ENCODE results near the gene PTPN9.
"Not testable (repeated sequence)": the region's sequence is repeated elsewhere in the genome, so short reads cannot be mapped to it uniquely, and the experiment has no call there.

Gene PTPN9

DNA sequence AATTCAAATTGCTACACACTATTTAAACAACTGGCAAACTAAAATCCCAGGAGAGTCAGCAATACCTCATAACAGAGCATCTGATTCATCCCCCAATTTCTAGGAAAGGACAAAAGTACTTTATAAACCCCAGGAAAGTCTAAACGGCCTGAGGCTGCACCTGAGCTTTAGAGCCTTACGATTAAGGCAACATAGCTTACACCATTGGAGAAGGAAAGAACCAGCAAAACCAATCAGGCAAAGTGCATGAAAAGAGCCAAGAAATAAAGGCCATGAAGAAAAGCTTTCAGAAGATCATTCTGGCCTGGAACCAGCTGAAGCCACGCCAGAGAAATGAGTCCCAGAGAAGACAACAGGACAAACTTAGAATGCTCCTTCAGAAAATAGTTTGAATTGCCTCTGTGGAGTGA is 48.1 kb downstream of the PTPN9 start:
- no peak for DNase-seq (ENCODE audit: low read depth in 2 of 2)

DNA sequence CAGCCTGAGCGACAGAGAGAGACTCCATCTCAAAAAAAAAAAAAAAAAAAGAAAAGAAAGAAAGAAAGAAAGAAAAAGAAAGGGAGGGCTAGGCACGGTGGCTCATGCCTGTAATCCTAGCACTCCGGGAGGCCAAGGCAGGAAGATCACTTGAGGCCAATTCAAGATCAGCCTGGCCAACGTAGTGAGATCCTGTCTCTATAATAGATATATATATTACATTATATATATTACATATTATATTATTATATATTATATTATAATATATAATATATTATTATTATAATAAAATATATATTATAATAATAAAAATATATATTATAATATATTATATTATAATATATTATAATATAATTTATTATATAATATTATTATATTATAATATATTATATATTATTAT is 48.9 kb downstream of the PTPN9 start:
- DNase-seq (ENCODE audit: low read depth in 2 of 2), result no peak

DNA sequence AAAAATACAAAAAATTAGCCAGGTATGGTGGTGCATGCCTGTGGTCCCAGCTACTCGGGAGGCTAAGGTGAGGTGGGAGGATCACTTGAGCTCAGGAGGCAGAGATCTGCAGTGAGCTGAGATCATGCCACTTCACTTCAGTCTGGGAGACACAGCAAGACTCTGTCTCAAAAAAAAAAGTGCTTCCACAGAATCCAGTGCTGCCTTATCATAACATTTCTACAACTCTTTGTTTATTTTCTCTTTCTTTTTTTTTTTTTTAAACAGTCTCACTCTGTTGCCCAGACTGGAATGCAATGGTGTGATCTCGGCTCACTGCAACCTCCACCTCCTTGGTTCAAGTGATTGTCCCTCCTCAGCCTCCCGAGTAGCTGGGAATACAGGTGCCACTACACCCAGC is 53.4 kb downstream of the PTPN9 start:
- DNase-seq (ENCODE audit: low read depth in 2 of 2), result not testable (repeated sequence)

DNA sequence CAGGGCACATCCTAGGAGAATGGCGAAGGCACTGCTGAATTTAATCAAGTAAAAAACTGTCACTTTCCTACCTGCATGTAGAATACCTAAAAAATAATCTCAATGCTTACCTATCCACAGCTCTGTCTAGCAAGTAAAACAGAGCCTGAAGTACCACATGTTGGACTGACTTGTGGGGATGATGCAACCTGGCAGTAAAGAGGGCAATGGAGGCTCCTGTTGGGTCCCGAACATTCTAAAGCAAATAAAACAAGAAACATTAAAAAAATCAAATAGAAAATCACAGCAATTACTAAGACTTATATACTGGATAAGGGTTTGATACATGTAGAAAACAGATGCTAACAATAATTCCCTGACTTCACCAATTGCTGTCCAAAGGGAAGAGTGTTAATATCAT is 56.1 kb downstream of the PTPN9 start:
- DNase-seq (ENCODE audit: low read depth in 2 of 2), result no peak

DNA sequence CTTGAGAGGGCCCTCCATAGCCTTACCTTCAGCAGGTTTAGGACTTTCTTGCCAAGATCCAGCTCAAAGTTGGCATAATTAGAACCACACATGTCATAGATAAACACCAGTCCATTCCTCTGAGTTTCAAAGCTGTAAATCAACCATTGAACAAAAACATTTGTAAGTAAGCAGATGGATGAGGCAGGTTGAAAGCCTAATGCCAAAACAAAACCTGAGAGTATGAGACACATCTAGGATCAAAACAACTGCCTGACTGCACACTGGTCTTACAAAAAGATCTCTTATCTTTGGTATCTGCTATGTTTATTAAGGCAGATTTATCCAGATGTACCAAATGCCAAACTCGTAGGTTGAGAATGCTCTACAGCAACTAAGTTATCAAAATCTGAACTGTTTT is 61.9 kb downstream of the PTPN9 start:
- no peak for DNase-seq (ENCODE audit: low read depth in 2 of 2)

DNA sequence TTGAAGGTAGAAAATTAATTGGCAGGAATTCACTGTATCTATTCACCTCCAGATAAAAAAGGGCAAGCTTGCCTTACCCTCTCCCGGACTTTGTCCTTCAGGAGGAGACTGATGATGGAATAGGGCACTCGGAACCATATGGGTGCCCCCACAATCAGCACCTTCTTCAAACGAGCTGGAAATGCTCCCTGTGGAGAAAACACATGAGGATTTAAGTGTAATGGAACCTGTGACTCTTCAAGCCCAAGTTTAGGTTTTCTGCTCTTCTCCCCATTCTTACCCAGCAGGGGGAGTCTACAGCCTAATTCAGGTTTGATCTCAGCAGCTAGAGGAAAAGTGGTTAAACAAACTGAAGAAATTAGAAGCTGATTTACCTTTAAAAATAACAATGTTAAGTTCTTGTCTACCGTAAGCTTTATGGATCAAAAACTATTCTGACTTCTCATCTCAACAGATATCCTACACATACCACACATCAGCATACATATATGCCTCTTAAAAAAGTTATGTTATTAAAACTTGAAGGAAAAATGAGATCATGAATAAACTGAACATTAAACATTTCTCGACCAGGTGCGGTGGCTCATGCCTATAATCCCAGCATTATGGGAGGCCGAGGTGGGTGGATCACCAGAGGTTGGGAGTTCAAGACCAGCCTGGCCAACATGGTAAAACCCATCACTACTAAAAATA is 70.1 kb downstream of the PTPN9 start:
- peak in 1 of 2 donors; percentile 3 for DNase-seq (ENCODE audit: low read depth in 2 of 2)

DNA sequence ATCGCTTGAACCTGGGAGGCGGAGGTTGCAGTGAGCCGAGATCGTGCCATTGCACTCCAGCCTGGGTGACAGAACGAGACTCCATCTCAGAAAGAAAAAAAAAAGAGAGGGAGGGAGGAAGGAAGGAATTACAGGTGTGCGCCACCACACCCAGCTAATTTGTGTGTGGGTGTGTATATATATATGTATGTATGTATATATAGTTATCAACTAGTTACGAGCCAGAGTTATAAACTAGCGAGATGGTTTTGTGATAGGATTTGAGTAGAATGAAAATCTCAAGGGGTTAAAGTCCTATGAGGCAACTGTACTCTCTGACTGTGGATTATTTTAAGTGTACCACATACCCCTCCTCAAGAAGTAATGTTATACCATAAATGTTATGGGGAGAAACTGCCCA is 76.8 kb downstream of the PTPN9 start:
- no peak for DNase-seq (ENCODE audit: low read depth in 2 of 2)

DNA sequence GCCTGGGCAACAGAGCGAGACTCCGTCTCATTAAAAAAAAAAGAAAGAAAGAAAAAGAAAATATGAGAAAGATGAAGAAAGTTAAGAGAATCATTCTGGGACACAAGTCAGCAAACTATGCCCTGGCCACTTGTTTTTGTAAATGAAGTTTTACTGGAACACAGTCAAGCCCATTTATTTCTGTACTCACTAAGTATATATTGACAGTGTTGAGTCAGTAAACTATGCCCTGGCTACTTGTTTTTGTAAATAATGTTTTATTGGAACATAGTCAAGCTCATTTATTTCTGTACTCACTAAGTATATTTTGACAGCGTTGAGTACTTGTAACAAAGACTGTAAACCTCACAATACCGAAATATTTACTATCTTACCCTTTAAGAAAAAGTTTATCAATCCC is 85.4 kb downstream of the PTPN9 start:
- DNase-seq (ENCODE audit: low read depth in 2 of 2), result no peak

DNA sequence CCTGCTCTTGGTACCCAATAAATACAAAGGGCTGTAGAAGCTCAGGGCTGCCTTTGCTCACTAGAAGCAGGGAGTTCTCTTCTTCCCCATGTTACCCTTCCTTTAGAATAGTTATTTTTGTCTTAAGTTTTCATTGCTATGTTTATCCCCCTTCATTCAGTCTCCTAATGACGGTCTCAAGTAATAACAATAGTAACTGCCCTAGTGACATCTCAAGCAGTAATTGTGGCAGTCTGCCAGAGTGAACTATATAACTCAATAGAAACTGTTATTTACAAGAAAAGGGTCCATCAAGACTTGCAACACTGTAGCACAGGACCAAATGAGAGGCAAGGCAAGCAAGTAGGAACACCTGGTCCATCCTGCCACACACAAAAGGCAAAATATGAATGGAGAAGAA is 95.2 kb downstream of the PTPN9 start:
- no peak for DNase-seq (ENCODE audit: low read depth in 2 of 2)

DNA sequence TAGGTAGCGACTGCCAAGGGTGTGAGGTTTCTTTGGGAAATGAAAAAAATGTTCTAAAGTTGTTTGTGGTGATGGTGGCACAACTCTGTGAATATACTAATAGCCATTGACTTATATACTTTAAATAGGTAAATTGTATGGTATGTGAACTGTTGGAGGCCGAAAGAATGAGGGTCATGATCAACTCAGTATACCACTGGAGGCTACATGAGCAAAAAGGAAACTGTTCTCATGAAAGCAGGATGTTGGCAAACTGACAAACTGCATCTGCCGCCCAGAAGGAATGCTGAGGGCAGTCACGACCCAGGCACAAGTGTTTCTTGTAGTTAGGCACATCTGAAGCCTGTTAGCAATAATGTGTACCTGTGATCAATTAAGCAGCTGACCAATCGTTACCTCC is 95.6 kb downstream of the PTPN9 start:
- not testable (repeated sequence) for DNase-seq (ENCODE audit: low read depth in 2 of 2)

DNA sequence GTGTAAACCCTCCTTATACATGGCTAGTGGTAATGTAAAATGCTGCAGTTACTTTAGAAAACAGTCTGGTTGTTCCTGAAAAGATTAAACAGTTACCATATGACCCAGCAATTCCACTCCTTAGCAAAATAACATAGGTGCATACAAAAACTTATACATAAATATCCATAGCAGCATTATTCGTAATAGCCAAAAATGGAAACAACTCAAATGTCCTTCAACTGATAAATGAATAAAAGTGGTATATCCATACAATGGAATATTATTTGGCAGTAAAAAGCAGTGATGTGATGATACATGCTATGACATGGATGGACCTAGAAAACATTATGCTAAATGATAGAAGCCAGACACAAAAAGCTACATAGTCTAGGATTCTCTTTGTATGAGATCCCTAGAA is 96.0 kb downstream of the PTPN9 start:
- no peak for DNase-seq (ENCODE audit: low read depth in 2 of 2)

DNA sequence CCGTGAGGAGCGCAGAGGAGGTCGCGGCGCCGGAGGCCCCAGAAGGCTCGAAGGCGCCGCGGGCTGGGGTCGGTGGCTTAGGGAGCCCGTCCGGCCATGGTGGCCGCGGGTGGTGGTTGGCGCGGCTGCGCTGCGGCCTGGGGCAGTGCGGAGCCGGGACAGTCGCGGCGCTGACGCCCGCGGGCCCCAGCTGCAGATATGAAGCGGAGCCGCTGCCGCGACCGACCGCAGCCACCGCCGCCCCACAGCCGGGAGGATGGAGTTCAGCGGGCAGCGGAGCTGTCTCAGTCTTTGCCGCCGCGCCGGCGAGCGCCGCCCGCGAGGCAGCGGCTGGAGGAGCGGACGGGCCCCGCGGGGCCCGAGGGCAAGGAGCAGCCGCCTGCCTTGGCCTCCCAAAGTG is 98.7 kb downstream of the PTPN9 start:
- not testable (repeated sequence) for DNase-seq (ENCODE audit: low read depth in 2 of 2)

DNA sequence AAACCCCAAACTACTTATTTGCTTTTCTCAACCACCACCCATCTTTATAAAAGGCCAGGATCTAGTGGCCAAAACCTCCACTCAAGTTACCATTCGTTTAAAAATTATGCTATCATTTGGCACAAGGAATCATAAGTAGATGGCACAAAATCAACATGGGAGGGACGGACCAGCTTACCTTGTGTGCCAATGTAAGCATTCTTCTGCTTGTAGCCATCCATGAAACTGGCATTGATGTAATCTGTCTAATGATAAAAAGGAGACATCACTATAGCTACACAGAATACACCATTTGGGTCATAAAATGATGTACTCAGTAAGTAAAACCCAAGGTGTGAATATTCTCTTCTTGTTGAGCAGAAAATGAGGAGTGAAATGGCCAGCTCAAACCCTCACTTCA is 99.4 kb downstream of the PTPN9 start:
- DNase-seq (ENCODE audit: low read depth in 2 of 2), result no peak

DNA sequence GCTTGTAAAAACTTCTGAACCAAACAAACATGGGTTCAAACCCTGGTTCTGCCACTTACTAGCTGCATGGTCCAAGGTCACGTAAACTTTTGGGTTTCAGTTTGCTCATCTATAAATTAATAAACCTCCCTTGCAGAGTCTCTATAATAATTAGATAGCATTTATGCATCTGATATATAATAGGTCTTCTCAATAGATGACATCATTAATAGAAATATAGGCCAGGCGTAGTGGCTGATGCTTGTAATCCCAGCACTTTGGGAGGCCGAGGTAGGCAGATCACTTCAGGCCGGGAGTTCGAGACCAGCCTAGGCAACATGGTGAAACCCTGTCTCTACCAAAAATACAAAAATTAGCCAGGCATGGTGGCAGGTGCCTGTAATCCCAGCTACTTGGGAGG is 102.0 kb downstream of the PTPN9 start:
- DNase-seq (ENCODE audit: low read depth in 2 of 2), result not testable (repeated sequence)

DNA sequence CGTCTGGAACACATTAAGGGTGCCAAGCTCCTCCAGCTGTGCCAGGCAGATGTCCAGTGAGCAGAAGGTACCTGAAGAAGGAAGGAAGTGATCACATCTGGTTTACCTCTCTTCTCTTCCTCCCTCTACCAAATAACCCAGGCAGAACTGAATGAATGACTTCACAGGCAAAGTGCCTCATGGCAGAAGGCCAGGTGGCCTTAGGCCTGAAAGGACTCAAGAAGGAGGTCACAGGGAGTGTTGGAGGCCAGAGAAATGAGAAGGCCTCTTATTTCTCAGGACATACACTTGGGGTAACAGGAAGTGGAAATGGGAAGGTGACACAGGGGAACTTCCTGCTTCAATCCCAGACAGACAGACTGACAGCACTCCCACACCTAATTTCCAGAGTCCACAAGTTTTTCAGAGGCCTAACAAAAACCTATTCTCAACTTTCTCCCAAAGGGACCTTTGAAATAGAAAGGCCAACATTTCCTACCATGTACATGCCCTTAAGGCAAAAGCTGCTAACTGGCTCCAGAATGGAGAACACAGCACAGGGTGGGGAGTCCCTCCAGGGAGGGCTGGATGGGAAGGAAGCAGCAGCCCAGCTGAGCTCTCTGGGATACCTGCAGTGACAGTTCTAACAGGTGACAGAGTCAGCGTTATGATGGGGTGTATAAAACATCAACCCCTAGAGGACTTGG is 110.1 kb downstream of the PTPN9 start:
- DNase-seq (ENCODE audit: low read depth in 2 of 2), result no peak

DNA sequence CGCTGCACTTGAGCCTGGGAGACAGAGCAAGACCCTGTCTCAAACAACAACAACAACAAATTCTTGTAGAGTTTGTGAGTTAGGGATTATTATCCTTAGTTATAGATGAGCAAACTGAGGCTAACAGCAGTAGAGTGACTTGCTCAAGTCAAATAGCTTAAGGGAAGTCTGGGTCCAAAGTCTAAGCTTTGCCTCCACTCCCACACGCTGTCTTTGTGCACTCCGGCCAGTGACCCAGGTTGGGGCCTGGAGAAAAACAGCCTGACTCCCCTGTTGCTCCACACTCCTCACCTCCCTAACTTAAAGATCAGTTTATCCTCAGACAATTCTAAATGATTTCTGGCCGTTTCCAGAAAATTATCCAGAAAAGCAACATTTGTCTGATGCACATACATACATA is 118.5 kb downstream of the PTPN9 start:
- no peak for DNase-seq (ENCODE audit: low read depth in 2 of 2)

DNA sequence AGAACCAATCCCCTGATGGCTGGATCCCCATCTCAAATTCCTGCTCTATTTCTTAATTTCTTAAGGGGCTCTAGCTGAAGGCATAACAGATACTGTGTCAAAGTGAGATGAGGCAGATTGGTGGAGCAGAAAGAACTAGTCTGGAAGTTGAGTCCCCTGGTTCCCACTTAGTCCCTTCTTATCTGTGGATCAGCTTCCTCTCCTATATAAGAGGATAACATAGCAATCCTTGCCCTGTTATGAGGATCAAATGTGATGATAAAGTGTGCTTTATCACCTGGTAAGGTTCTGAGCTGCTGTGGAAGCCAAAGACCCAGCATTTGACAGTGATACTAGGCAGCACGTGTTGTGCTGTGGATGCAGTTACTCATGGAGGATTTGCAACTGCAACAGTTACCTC is 119.5 kb downstream of the PTPN9 start:
- no peak for DNase-seq (ENCODE audit: low read depth in 2 of 2)

DNA sequence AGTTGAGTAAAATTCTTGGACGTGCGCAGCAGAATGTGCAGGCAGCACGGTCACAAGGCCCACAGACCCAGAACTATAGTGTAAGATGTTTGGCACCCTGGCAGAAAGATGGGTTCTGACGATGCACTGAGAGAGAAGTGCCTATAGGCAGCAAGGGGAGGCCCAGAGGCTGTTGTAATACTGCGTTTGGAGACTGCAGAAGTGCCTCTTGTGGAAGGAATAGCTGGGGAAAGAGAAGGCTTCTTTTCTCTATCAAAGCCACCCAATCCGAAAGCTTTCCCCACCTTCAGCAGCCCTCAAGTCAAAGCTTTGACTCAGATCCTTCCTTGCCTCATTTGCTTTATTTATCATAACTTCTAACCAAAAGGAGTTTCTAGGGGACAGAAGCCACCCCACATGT is 122.4 kb downstream of the PTPN9 start:
- no peak for DNase-seq (ENCODE audit: low read depth in 2 of 2)

DNA sequence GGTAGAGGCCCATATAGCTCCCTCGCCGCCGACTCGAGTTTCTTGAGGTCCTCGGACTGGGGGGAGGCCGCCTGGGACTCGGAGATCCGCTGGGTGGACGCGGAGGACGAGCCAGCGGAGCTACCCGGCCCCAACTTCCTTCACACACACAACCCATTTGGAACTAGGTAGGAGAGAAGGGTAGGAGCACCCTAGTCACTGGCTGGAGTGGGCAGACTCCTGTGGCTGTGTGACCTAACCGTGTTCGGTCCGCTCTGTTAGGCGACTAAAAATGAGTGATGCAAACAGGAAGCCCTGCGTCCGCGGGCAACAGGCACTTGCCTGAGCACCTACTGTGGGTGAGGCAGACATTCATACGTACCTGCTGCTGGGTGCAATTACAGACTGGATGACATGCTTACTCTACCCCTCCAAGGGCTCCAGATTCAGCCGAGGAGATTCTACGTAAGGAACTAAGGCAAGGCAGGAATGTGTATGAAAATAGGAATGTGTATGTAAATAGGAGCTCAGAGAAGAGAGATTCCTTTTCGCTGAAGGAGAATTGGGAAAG is 123.1 kb downstream of the PTPN9 start:
- peak; percentile 49 to 52 for DNase-seq (ENCODE audit: low read depth in 2 of 2)

DNA sequence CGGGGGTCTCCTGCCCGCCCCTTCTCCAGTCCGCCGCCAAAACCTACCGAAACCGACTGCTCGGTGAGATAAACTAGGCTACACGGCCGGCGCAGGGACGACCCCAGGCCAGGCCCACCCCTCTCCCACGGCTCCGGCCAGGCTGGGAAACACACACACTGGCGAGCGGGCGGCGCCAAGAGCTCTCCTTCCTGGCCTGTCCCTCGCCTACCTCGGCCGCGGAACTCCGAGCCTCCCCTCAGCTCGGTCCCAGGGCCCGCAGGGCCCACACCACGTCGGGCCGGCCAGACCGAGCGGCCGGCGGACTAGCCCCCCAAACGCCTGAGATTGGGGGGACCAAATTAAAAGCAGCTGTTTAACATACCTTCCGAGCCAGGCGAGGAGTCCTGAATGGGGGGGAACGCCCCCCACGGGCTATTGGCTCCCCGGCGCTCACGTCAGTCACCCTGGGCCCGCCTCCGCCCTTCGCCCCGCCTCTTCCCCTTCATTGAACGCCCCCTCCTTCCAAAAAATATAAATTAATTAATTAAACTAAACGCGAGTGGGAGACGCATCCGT is 123.6 kb downstream of the PTPN9 start:
- peak; percentile 83 to 90 for DNase-seq (ENCODE audit: low read depth in 2 of 2)

DNA sequence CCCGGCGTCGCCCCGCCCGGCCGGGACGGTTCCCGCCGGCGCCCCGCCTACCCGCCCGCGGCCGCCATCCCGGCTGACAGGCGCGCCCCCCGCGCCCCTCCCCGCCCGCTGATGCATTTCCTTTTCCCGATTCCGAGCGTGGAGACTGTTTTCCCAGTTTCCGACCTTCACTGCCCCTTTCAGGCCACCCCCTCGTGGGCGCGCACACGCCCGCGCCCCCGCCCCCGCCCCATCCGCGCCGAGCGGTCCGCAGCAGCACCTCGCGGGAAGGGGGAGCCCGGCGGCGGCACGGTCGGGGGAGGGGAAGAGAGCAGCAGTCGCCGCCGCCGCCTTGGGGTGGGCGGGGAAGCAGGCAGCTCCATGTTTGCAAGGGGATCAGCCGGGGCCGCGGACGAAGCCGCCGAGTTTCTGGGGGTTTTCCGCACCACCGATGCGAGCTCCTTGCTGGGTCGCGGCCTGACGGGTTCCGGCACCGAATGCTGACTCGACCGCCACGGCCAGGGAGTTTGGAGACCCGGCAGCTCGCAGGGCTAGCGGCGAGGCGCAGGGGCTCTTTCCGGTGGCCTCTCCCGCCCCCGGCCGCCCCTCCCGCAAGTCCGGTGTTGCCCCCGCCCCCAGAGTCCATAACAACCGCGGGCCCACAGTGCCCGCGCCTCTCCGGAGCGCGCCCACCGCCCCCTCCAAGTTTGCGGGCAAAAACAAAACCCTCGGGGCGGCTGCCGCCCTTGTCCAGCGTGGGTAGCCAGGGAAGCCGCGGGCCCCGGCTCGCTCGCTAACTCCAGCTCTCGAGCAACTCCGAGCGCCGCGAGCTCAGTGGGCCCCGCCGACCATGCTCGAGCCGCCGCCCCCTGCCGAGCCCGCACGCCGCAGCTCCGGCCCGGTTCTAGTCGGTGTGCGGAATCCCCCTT is 124.4 kb downstream of the PTPN9 start:
- DNase-seq (ENCODE audit: low read depth in 2 of 2), result peak; percentile 69 to 79
